GM23338 (cell line): ENCODE measurements around the gene DOCK4. TPM values are rescaled to one million over a fixed set of nuclear protein-coding genes. Genes with fewer than 3 reads are reported as not detected.

Experiments used
- ATAC-seq: fragments of 200-7000 bp; cut with Tn5 transposase; 3 replicates; pipeline ENCODE4 v1.9.1; 2020
- DNase-seq: peaks from one replicate; pipeline ENCODE4 v3.0.0-alpha.2; 2015; ENCODE audit warnings: low spot score
- H2AFZ ChIP-seq: fragments of 200-600 bp; sonication (generic); 2 replicates; pipeline ENCODE4 v1.8.0; 2016; ENCODE audit warnings: antibody characterized with exemption, mild to moderate bottlenecking, moderate library complexity
- H3F3A ChIP-seq: fragments of 200-600 bp; sonication (generic); replicated peaks from 2 replicates; pipeline ENCODE4 v1.8.0; 2017; ENCODE audit warnings: antibody characterized with exemption, mixed run types, low read depth
- H3K27ac ChIP-seq: fragments of 200-600 bp; sonication (generic); 2 replicates; pipeline ENCODE4 v1.6.1; 2016; ENCODE audit warnings: low read depth
- H3K27me3 ChIP-seq: fragments of 200-600 bp; sonication (generic); 2 replicates; pipeline ENCODE4 v1.8.0; 2016; ENCODE audit warnings: mild to moderate bottlenecking, mixed run types, moderate library complexity; ENCODE audit not compliant: insufficient read depth
- H3K36me3 ChIP-seq: fragments of 200-600 bp; sonication (generic); 2 replicates; pipeline ENCODE4 v1.8.0; 2016; ENCODE audit warnings: mild to moderate bottlenecking; ENCODE audit not compliant: insufficient read depth
- H3K4me1 ChIP-seq: fragments of 200-600 bp; sonication (generic); 2 replicates; pipeline ENCODE4 v1.8.0; 2016; ENCODE audit warnings: mild to moderate bottlenecking, moderate library complexity; ENCODE audit not compliant: insufficient read depth
- H3K4me2 ChIP-seq: fragments of 200-600 bp; sonication (generic); 2 replicates; pipeline ENCODE4 v1.7.1; 2017; ENCODE audit warnings: mixed run types
- H3K4me3 ChIP-seq: fragments of 200-600 bp; sonication (generic); 2 replicates; pipeline ENCODE4 v1.6.1; 2016; ENCODE audit warnings: mixed run types
- H3K79me2 ChIP-seq: fragments of 200-600 bp; sonication (generic); replicated peaks from 2 replicates; pipeline ENCODE4 v1.8.0; 2017; ENCODE audit warnings: mild to moderate bottlenecking; ENCODE audit not compliant: insufficient read depth
- H3K9me2 ChIP-seq: fragments of 200-600 bp; sonication (generic); 2 replicates; pipeline ENCODE4 v1.8.0; 2017; ENCODE audit not compliant: insufficient read depth
- H4K20me1 ChIP-seq: fragments of 200-600 bp; sonication (generic); replicated peaks from 2 replicates; pipeline ENCODE4 v1.8.0; 2017; ENCODE audit warnings: mild to moderate bottlenecking; ENCODE audit not compliant: insufficient read depth
- H3K27ac Mint-ChIP-seq: 2 replicates; pipeline ENCODE4 v1.8.0; 2020; ENCODE audit warnings: inconsistent platforms, mild to moderate bottlenecking, moderate library complexity, mixed read lengths
- H3K27me3 Mint-ChIP-seq: 3 replicates; pipeline ENCODE4 v1.8.0; 2022; ENCODE audit warnings: low read depth, mild to moderate bottlenecking, moderate library complexity, mixed read lengths, inconsistent platforms; ENCODE audit not compliant: insufficient read depth, poor library complexity
- H3K36me3 Mint-ChIP-seq: 3 replicates; pipeline ENCODE4 v1.8.0; 2021; ENCODE audit warnings: low read depth, mild to moderate bottlenecking, inconsistent platforms, moderate library complexity, mixed read lengths
- H3K4me1 Mint-ChIP-seq: 3 replicates; pipeline ENCODE4 v1.8.0; 2020; ENCODE audit warnings: mild to moderate bottlenecking, inconsistent platforms, mixed read lengths
- H3K4me3 Mint-ChIP-seq: 3 replicates; pipeline ENCODE4 v1.8.0; 2021; ENCODE audit warnings: moderate library complexity, mild to moderate bottlenecking, inconsistent platforms, mixed read lengths
- H3K9me3 Mint-ChIP-seq: 3 replicates; pipeline ENCODE4 v1.8.0; 2020; ENCODE audit warnings: moderate library complexity, mild to moderate bottlenecking, inconsistent platforms, mixed read lengths
- CREB1 ChIP-seq: fragments of 250-450 bp; sonication (Bioruptor Pico); IDR thresholded peaks from 2 replicates; pipeline ENCODE4 v1.5.0; 2020; ENCODE audit warnings: low read depth, mild to moderate bottlenecking, moderate library complexity
- CTCF ChIP-seq, 2 experiments: fragments of 200-600 bp in 1 of 2; sonication (generic) in 1 of 2; conservative IDR thresholded peaks; 2 replicates each; pipeline versions ENCODE4 v1.5.1 to v1.6.1; 2016 to 2017; ENCODE audit warnings: antibody characterized with exemption in 2 of 2, low read depth in 2 of 2, mild to moderate bottlenecking in 2 of 2, moderate library complexity in 1 of 2
- ETS1 ChIP-seq: IDR thresholded peaks from 2 replicates; pipeline ENCODE4 v1.6.1; 2016; ENCODE audit warnings: antibody characterized with exemption
- EZH2 ChIP-seq: fragments of 200-600 bp; sonication (generic); IDR thresholded peaks from one replicate; pipeline ENCODE4 v1.8.0; 2017; ENCODE audit warnings: antibody characterized with exemption, mild to moderate bottlenecking, low read depth; ENCODE audit not compliant: unreplicated experiment
- EZH2phosphoT487 ChIP-seq: fragments of 200-600 bp; sonication (generic); IDR thresholded peaks from one replicate; pipeline ENCODE4 v1.8.1; 2018; ENCODE audit warnings: antibody characterized with exemption; ENCODE audit not compliant: unreplicated experiment
- JUNB ChIP-seq: IDR thresholded peaks from one replicate; pipeline ENCODE4 v1.6.1; 2016; ENCODE audit warnings: antibody characterized with exemption; ENCODE audit not compliant: unreplicated experiment
- NANOG ChIP-seq: IDR thresholded peaks from 2 replicates; pipeline ENCODE4 v1.6.1; 2016; ENCODE audit warnings: antibody characterized with exemption, borderline replicate concordance
- POLR2AphosphoS5 ChIP-seq: IDR thresholded peaks from 2 replicates; pipeline ENCODE4 v1.6.1; 2016; ENCODE audit warnings: antibody characterized with exemption, low read depth
- REST ChIP-seq: IDR thresholded peaks from one replicate; pipeline ENCODE4 v1.6.1; 2018; ENCODE audit warnings: antibody characterized with exemption; ENCODE audit not compliant: unreplicated experiment
- STAT1 ChIP-seq: IDR thresholded peaks from one replicate; pipeline ENCODE4 v1.6.1; 2016; ENCODE audit warnings: antibody characterized with exemption; ENCODE audit not compliant: unreplicated experiment
- ZNF114 ChIP-seq: fragments of 250-450 bp; sonication (Bioruptor Pico); IDR thresholded peaks from 2 replicates; pipeline ENCODE4 v1.5.0; 2020; ENCODE audit warnings: mild to moderate bottlenecking, moderate library complexity
- ZNF331 ChIP-seq: fragments of 250-450 bp; sonication (Bioruptor Pico); IDR thresholded peaks from 2 replicates; pipeline ENCODE4 v1.5.0; 2020; ENCODE audit warnings: low read depth, mild to moderate bottlenecking, moderate library complexity
- ZNF462 ChIP-seq: fragments of 250-450 bp; sonication (Bioruptor Pico); IDR thresholded peaks from 2 replicates; pipeline ENCODE4 v1.5.0; 2020; ENCODE audit warnings: mild to moderate bottlenecking, moderate library complexity
- polyA plus RNA-seq: library from polyadenylated mRNA; unstranded; fragments of >200 nt; fragmentation: Nextera tagmentation; extraction: Ambion mirVana; gene quantifications from 2 replicates; pipeline ENCODE4 v1.2.1, GENCODE V29; 2016
- total RNA-seq: library from RNA; depleted of rRNA; stranded (reverse); fragments of >200 nt; shearing (Covaris generic); gene quantifications from 2 replicates; pipeline ENCODE4 v1.2.3, GENCODE V29; 2014

The DOCK4 gene
- total and polyA plus RNA-seq, 2 experiments from 2014 or later = 6.3 to 33.8 TPM

GRCh38 chr7:111845853-111846252, 360.3 kb downstream of the DOCK4 start:
- no peak overlapping the region for H3K4me2 ChIP-seq
- Mint-ChIP-seq H3K9me3 (no peaks in the 10 kb centered on the region), H3K27me3 (peaks cover 2% of the 10 kb centered on the region), H3K4me3 (no peak overlapping the region), H3K36me3 (peaks cover 46% of the 10 kb centered on the region), H3K4me1 (peaks cover 19% of the 10 kb centered on the region), H3K27ac (no peak overlapping the region)
- no peaks in the 10 kb centered on the region for H4K20me1 ChIP-seq
- ATAC-seq (no peak), DNase-seq (no peak)
- peaks cover 10% of the 10 kb centered on the region for H3K4me1 ChIP-seq
- no peak overlapping the region for H3K4me3 ChIP-seq
- H3F3A ChIP-seq = no peaks in the 10 kb centered on the region
- no peaks in the 10 kb centered on the region; the same call in 1 of the 2 replicates for H3K9me2 ChIP-seq
- H2AFZ ChIP-seq = no peak overlapping the region
- H3K79me2 ChIP-seq = no peaks in the 10 kb centered on the region
- H3K27ac ChIP-seq = no peak overlapping the region
- H3K27me3 ChIP-seq = no peaks in the 10 kb centered on the region
- peaks cover 20% of the 10 kb centered on the region; the same call in 1 of the 2 replicates for H3K36me3 ChIP-seq
- TF ChIP-seq EZH2phosphoT487 (no peak), POLR2AphosphoS5 (no peak), REST (no peak), EZH2 (no peak), STAT1 (no peak), ZNF462 (CRISPR knock-in tag) (no peak), ZNF114 (CRISPR knock-in tag) (no peak), ZNF331 (CRISPR knock-in tag) (no peak), JUNB (no peak), CREB1 (CRISPR knock-in tag) (no peak), CTCF (conservative IDR thresholded peaks at IDR 0.05; ENCODE audit: low read depth in 2 of 2) (no peak), ETS1 (no peak), NANOG (no peak)
